ENCODE data around the gene DCAF8L1. TPM values are rescaled to one million over a fixed set of nuclear protein-coding genes. Genes with fewer than 3 reads are reported as not detected.

The DCAF8L1 gene
- not detected in 2 replicates for total RNA-seq

DNA sequence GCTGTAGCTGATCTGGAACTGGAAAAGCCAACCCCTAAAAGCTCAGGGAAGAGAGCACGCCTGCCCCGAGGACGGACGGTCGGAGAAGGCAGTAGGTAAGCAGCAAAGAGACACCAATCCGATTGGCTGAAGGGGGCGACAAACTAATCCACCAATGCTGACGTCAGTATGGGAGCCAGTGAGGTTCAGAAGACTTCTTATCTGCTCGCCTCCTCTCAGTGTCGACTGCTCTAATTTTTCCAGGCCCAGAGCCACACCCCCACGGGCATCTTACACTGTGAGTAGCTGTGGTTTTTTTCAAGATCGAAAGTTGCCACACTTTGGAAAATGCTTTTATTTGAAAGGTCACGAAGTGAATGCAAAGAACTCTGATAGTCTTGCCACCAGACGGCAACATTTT lies at the start of gene DCAF8L1:
Gene DCAF8L1, minus strand, starts transcription at position 101 of the 400 bp plus-strand sequence. CDS start 115 bp downstream, outside the sequence.

Other genes starting within 250 kb of the DCAF8L1 start
- not detected in 2 replicates for gene MAGEB10, start 173.5 kb downstream of the DCAF8L1 start, total RNA-seq